ENCODE measurements around the gene FOXN3.
A peak's percentile ranks its signal among the peaks of the same experiment; 100 is the strongest.

Gene FOXN3, protein sequence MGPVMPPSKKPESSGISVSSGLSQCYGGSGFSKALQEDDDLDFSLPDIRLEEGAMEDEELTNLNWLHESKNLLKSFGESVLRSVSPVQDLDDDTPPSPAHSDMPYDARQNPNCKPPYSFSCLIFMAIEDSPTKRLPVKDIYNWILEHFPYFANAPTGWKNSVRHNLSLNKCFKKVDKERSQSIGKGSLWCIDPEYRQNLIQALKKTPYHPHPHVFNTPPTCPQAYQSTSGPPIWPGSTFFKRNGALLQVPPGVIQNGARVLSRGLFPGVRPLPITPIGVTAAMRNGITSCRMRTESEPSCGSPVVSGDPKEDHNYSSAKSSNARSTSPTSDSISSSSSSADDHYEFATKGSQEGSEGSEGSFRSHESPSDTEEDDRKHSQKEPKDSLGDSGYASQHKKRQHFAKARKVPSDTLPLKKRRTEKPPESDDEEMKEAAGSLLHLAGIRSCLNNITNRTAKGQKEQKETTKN

DNA sequence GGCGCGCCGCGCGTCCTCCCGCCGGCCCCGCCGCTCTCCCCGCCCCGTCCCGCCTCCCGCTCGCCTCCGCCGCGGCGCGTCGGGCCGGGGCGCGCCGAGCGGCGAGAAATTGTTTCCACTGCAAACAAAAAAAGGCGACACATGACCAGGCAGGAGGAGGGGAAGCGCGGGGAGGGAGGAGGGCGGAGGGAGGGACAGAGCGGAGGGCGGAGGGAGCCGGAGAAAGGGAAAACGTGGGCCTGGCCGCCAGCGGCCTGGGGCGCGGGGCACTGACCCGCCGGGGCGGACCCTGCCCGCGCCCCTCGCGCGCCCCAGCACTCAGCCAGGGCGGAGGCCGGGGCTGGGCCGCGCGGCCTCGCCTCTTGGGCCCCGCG is at the start of gene FOXN3:
Gene FOXN3, minus strand, starts transcription at position 143 of the 374 bp plus-strand sequence. CDS start 4,757 bp downstream, outside the sequence.
- DNase-seq (ENCODE audit: low read depth) = peak; percentile 84

DNA sequence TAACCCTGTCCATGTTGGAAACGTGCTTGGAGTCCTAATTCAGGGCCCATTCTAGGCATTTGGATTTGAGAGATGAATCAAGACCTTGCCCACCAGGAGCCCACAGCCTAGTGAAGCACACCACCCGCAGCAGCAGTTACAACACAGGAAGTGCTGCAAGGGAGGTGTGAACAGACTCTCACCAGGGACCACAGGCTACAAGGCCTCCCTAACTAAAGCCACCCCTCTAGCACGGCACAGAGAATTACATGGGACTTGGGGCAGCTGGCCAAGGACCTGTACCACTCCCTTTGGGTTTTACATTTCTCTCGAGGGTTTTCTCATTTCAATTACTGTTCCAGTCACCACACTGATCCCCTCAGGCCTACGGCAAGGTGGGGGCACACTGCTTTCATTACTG is 49.5 kb upstream of the FOXN3 start:
- DNase-seq (ENCODE audit: low read depth) = peak; percentile 15

DNA sequence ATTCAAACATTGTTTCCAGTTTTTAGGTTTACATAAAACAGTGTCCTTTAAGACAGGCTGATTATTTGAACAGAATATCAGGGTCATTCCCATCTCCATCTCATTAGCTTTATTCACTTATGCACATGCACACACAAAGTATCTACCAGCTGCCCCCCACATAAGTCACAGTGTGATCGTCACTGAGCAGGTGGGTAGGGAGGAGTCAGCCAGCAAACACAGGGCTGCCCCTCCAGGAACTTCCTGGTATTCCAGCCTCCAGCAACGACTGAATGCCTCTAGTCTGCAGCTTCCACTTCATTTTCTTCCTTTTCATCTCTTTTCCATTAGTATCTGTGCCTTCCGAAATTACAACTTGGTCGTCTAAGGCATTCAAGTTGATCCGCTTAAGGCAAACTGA is 48.8 kb upstream of the FOXN3 start:
- no peak for DNase-seq (ENCODE audit: low read depth)

DNA sequence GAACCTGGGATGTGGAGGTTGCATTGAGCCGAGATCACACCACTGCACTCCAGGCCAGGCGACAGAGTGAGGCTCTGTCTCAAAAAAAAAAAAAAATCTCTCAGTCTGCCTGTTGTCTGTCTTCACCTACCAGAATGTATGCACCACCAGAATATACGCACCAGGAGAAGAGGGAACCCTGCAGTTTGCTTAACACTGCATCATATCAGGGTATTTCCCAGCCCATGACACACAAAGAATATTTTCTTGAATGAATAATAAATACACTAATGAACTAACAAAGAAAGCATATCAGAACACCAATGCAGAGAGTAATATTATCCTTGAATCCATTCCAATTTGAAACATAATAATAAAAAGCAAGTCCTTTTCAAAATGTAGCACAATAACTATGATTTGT is 44.2 kb upstream of the FOXN3 start:
- DNase-seq (ENCODE audit: low read depth) = no peak

DNA sequence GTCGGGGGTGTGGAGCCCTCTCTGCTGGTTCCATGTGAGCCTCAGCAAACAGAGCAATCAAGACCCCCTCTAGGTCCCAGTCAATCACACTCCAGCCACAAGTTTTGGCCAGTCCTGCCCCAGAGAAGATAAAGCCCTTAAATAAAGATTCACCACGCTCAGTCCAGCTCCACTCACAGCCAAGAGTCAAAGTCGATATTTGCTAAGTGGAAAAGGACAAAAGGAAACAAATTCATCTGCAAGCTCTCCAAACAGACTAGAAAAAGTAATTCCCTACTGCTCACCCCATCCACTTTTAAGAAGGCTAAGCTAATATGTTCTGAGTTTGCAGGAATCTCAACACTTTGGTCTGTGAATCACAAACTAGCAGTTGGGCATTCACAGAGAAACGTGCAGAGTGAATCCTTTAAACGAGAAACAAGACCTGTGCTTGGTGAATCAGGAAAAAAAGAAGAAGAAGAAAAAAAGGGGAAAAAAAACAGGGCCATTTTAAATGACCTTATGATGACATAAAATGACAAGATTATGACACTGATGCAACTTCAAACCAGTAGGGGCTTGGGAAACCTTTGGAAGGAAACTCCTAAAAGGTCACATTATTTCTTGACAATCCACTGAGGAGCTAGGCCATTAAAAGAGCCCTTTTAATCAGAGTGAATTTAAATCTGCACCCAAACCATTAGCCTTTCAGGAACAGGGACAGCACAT is 41.8 kb upstream of the FOXN3 start:
- DNase-seq (ENCODE audit: low read depth) = no peak

DNA sequence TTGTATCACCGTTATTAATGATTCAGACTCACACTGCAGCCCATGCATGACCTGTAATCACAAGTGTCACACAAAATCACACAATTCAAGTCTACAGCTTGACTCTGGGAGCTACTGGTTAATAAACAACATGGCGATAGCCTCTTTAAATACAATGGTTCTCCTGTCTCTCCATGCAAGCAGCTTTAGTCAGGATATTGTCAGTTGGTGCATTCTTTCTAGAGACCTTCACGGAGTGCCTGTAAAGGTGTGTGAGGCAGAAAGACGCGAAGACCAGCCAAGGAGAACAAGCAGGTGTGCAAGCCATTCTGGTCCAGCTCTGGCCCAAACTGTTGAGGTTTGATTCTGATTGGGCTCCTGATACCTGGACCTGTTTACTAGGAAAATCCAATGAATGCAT is 40.0 kb upstream of the FOXN3 start:
- DNase-seq (ENCODE audit: low read depth) = no peak

DNA sequence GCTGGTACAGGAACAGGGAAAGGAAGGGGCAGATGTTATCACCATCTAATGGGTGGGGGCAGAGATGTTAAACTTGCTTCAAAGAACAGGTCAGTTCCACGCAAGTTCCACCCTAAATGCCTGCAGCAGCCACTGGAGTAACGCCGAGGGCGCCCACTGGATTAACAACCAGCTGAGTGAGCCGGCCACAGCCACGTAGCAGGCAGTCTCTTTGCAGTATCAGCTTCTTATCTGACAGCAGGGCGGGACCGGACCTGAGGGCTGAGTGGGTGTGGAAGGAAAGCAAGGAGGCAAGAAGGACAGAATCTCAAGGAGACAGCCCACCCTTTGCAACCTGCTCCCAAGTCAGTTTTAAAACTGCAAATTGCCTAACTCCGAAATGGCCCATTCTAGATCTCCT is 38.4 kb upstream of the FOXN3 start:
- no peak for DNase-seq (ENCODE audit: low read depth)

DNA sequence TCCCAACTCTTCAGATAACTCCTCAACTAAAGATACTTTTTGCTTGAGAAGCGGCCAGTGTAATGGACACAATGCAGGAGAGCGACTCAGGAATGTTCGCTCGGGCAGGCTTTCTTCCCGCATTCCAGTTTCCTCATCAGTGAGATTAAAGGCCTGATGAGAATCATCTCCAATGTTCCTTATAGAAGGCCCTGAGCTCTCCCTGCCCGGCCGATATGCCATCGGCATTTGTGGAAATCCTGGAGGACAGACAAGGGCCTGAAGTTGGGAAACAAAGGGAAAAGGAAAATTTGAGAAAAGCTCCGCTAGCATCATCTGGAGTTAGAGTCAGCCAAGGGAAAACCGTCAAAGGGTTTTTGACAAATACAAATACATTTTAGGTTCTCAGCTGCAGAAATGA is 38.0 kb upstream of the FOXN3 start:
- DNase-seq (ENCODE audit: low read depth) = no peak

DNA sequence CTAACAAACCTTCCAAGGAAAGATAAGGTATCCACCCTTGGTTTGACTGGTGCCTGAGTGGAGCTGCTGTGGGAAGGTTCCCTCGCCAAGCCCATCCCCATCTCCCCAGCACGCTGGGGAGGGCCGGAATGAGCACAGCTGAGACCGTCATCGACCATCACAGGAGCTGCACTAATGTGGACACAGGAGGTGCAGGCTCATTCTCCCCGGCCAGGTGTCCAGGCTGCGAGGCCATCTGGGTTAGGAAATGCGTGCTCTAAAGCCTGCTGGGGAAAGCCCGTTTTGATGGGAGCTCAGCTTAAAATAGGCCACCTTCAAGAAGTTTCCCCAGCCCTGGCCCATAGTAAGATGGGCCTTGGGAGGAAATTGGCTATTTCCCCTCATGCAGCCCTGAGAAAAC is 35.2 kb upstream of the FOXN3 start:
- DNase-seq (ENCODE audit: low read depth) = no peak

DNA sequence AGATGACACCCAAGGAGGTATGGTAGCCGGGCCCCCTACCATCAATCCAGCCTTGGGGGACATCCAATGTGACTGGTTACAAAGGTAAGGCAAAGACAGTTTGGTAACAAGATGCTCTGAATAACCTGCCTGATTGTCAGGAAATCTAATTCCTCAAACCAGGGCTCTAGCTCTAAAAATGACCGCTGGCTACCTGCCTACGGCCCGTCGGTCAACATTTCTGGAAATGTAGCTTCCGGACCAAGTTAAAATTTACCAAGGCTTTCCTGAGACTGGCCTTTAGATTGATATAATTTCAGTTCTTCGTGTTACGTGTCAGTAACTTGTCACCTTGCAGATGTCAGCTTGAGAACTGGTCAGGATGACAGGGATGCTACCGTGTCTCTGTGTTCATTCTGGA is 34.2 kb upstream of the FOXN3 start:
- no peak for DNase-seq (ENCODE audit: low read depth)

DNA sequence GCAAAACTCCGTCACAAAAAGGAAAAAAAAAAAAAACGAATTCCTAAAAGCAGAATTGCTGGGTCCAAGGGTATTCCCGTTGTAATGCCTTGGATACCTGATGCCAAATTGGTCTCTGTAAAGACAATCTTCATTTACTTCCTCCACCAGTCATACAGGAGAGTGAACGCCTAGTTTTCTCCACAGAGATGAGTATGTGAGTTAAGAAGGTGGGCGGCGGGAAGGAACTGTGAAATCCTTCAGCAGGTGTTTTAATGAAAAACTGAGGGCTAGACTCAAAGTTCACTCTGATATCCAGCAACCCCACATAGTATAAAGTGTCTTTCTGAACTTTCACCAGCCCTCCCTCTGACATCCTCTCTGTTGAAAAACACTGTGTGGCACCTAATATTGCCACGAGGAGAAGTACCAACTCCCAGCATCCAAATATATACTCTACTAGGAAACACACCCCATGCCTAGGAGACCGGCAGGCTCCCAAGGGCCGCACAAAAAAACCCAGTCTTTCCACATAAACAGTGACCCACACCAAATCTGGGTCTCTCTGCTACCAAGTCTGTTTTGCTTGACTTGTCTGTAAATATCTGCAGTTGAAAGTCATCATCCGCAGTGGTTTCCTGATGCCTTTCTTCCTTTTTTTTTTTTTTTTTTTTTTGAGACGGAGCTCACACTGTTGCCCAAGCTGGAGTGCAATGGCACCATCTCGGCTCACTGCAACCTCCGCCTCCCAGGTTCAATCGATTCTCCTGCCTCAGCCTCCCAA is 30.3 kb upstream of the FOXN3 start:
- no peak for DNase-seq (ENCODE audit: low read depth)

DNA sequence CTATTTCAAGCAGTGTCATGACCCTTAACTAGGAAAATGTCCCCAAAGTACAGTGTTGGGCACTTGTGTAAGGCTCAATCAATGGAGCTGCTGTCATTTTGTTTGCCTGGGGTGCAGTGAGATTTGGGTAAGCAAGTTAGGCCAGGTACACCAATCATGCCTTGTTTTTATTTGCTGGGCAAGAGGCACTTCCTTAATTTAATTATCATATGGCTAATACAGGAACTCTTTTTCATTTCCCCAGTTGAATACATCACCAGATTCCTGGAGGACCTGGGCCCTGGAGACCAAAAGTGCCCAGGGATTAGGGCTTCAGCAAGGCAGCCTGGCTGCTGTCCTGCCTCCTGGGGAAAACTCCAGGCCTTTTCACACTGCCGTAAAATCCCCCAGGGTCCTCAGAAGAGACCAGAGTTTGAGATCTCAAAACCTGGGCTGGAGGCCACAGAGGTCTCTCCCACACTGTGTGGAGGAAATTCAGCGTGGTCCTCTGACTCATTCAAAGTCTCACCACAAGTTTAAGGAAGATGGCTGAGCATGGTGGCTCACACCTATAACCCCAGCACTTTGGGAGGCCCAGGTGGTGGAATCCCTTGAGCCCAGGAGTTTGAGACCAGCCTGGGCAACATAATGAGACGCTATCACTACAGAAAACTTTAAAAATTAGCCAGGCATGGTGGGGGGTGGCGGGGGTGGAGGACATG is 28.4 kb upstream of the FOXN3 start:
- peak; percentile 35 for DNase-seq (ENCODE audit: low read depth)

DNA sequence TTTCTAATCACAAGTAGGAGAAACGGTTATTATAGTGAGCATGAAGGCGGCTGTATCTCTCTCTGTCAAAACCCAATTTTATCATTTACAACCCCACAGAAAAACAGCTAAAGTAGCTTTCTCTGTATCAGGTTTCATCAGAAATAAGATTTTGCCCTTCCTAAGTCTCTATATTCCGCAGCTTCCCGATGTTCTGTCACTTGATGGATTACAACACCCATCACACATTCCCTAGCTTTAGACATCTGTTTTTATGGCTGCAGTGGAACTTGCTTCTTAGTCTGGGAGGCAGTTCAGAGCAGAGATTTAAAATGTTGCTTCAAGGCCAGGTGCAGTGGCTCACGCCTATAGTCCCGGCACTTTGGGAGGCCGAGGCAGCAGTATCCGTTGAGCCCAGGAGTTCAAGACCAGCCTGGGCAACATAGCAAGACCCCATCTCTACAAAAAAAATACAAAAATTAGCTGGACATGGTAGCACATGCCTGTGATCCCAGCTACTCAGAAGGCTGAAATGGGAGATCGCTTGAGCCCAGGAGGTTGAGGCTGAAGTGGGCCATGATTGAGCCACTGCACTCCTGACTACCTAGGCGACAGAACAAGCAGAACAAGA is 27.6 kb upstream of the FOXN3 start:
- no peak for DNase-seq (ENCODE audit: low read depth)

DNA sequence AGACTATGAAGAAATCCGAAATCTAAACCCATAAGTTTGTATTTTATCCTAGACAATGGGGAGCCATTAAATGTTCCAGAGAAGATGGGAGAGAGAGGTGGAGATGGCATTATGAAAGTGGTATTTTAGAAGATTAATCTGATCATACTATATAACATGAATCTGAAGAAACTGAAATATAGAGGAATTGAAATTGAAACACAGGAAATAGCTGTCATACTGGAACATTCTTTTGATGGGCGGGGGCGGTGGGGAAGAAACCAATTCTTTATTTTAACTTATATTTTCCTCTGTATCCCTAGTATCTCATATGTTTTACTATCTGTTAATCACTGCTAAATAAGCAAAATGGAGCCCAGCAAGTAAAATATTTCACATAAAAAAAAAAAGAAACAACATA is 27.0 kb upstream of the FOXN3 start:
- no peak for DNase-seq (ENCODE audit: low read depth)

DNA sequence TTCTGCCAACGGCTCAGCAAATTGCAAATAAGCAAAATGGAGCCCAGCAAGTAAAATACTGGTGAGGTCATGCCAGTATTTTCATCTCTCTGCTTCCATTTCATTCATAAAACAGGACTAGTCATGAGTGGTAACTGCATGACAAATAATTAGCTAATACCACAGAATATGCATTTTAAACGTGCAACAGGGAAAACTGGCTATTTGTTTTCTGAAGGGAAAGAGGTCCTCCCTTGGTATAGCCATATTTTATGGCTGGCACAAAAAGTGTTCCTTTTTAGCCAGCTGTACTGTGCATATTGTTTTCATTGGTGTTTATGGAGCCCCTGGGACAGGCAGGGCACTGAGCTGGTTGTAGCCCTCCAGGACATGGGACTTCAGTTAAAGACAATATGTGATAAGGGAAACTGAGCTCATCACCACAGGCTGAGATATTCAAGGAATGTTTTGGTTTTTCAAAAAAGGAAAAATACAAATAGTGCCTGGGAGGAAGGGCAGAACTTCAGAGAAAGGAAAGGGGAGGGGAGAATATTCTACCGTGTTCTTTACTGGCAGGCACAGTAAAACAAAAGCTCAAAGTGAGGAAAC is 26.1 kb upstream of the FOXN3 start:
- DNase-seq (ENCODE audit: low read depth) = no peak

DNA sequence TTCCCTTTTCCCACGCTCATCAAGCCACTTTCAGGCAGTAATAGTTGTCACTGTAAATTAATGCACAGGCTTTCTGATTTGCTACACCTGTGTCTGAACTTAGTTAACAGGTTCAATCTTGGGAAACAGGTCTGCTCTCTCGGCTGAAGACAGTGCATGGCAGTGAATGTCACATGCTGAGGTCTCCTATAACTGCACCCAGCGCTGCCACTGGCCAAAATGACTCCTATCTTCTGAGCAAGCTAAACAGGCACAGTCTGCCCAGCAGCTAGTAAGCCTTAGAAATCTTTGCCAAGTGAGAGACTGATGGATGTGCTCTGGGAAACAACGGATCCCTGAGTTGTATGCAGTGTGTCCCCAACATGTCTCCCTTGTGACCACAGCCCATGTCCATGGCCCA is 25.2 kb upstream of the FOXN3 start:
- no peak for DNase-seq (ENCODE audit: low read depth)

DNA sequence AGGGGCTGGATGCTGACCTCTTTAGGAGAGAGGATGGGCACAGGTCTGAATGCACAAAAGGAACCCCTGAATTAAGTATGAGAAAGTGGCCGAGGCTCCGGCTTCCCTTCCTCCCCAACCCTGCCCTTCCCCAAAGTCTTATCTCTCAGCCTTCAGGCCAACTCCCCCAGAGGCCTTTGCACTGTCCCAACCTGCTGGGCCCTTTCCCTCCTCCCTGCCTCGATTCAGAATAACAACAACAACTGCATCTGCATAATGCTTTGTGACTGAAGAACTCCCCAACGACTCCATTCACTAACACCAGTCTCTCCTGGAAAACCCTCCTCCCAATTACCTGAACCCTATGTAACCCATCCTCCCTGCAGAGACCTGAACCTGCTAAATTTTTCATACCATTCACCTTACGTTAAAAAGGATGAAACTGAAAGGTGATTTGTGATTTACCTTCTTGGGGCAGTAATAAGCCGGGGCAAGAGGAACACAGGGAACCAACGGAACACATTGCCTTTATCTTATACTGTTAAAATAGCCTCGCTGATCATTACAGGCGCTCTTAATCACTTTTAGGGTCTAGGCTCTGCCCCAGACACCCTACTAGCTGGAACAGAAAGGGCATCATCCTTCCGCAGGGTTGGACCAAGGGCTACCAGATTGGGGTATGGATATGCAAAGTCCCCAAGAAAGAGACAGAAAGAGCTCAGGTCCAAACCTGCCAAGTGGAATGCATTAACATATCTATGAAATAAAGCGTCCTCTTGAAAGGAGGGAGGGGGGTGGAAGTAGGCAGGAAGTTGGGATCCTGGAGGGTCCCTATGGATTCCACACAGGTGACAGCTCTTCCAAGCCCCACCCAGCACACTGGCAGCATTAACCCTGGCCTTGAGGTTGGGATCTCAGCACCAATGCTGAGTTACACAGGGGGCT is 24.2 kb upstream of the FOXN3 start:
- DNase-seq (ENCODE audit: low read depth) = no peak

DNA sequence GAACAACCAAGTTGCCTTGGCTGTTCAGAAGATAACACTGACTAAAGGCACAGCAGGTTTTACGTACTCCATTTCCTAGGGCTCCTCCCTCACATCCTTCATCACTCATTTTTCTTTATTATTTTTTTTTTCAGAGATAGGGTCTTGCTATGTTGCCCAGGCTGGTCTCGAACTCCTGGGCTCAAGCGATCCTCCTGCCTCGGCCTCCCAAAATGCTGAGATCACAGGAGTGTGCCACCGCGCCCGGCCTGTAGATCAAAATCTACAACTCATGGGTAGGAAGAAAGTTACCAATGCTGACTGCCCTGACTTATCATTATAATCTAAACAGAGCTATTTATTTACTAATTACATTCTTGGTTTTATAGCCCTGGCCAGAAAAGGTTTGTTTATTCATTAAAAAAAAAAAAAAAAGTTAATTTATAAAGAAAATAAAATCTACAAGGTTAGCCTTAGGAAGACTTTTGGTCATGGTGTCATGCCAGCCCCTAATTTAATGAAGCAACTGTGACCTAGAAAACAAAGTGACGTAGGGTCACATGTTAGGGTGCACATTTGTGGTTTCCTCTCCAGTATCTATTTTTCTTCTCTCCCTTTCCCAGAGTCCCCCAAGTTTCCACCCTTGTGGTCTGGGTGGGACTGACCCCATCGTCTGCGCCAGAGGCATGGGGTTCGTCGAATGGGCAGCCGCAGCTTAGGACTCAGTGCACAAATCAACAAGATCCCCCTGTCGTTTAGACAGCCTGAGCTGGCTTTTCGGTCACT is 19.0 kb upstream of the FOXN3 start:
- no peak for DNase-seq (ENCODE audit: low read depth)

DNA sequence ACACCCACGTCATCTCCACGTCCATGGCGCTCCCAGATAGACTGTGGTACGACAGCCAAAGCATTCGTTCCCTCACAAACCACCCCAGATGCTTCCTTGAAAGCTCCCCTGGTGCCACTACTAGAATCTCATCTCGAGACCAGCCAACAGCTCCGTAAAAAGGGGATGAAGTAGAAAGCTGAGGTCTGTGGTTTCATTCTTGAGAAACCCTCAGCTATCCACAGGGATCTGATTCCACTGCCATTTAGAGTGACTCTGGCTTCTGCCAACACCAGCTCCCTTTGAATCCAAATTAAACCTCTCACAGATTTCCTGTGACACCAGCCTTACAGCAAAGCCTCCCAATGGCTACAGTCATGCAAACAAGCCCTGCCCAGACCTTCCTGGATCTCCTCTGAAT is 18.5 kb upstream of the FOXN3 start:
- no peak for DNase-seq (ENCODE audit: low read depth)

DNA sequence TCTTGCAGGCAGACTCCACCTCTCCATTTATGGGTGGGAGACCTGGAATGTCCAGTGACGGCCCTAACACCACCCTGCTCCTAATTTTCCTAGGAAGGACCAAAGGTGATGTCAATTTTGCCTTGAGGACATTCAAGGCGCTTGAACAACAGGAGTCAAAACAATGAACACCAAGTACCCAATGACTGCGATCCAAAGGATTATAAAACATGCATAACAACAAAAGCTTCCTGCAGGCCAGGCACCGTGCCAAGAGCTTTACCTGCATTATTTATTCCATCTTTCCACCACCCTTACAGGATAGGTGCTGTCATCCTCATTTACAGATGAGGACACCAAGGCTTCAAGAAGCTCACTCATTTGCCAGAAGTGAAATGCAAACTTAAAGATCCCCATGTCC is 15.2 kb upstream of the FOXN3 start:
- DNase-seq (ENCODE audit: low read depth) = no peak

All from activated T-cell treated with anti-CD3 and anti-CD28 coated beads for 48 hours (primary cell).